Stimulated activated naive B cell treated with anti-CD40 and anti-IgM and Interleukin-4, amounts not matched to agents 10 μg/mL and 1 μg/mL and 100 μg/mL, for 72 hours (primary cell): Measurements from ENCODE around the gene FAM13C.
"Not testable (repeated sequence)": the region's sequence is repeated elsewhere in the genome, so short reads cannot be mapped to it uniquely, and the experiment has no call there.

Experiments used
- ATAC-seq, 2 donors: fragments of 150-1000 bp; cut with Tn5 transposase; replicated peaks; 2 replicates each; pipeline ENCODE4 v1.10.0; 2021; ENCODE audit warnings: moderate library complexity in 1 of 2
- DNase-seq: peaks from one replicate; pipeline ENCODE4 v3.0.0; 2021
- H3K27ac Mint-ChIP-seq: one replicate; pipeline ENCODE4 v1.8.0; 2022; ENCODE audit warnings: mild to moderate bottlenecking, mixed read lengths
- H3K27me3 Mint-ChIP-seq, 2 donors: one replicate each; pipeline ENCODE4 v1.8.0; 2022; ENCODE audit warnings: mixed read lengths in 2 of 2
- H3K36me3 Mint-ChIP-seq, 2 donors: one replicate each; pipeline ENCODE4 v1.8.0; 2022; ENCODE audit warnings: mixed read lengths in 2 of 2, mild to moderate bottlenecking in 1 of 2
- H3K4me1 Mint-ChIP-seq, 2 donors: one replicate each; pipeline ENCODE4 v1.8.0; 2022; ENCODE audit warnings: mixed read lengths in 2 of 2, mild to moderate bottlenecking in 1 of 2
- H3K4me3 Mint-ChIP-seq, 2 donors: one replicate each; pipeline ENCODE4 v1.8.0; 2022; ENCODE audit warnings: mild to moderate bottlenecking in 2 of 2, mixed read lengths in 2 of 2, moderate library complexity in 1 of 2
- H3K9me3 Mint-ChIP-seq, 2 donors: one replicate each; pipeline ENCODE4 v1.8.0; 2022; ENCODE audit warnings: mixed read lengths in 2 of 2, mild to moderate bottlenecking in 1 of 2

Gene FAM13C

GRCh38 chr10:59234816-59235429, 127.4 kb downstream of the FAM13C start:
- no peak for DNase-seq

GRCh38 chr10:59234194-59234593, 128.2 kb downstream of the FAM13C start:
- DNase-seq (no peak), ATAC-seq (no peak)
- Mint-ChIP-seq H3K27ac (no peak overlapping the region), H3K4me3 (no peak overlapping the region), H3K9me3 (peaks cover 0 to 2% of the 10 kb centered on the region in 2 donors), H3K36me3 (no peaks in the 10 kb centered on the region), H3K27me3 (peaks cover 0 to 4% of the 10 kb centered on the region in 2 donors), H3K4me1 (no peaks in the 10 kb centered on the region)

More at GRCh38 chr10:59234816-59235429, 127.4 kb downstream of the FAM13C start:
- Mint-ChIP-seq H3K4me3 (no peak overlapping the region), H3K4me1 (no peaks in the 10 kb centered on the region), H3K27ac (no peak overlapping the region), H3K9me3 (peaks cover 0 to 2% of the 10 kb centered on the region in 2 donors), H3K36me3 (no peaks in the 10 kb centered on the region), H3K27me3 (peaks cover 0 to 4% of the 10 kb centered on the region in 2 donors)
- no peak for ATAC-seq

- H3K4me3 Mint-ChIP-seq, result no peak overlapping the region
- no peak for DNase-seq
Observed at GRCh38 chr10:59229441-59229840, 132.9 kb downstream of the FAM13C start.

GRCh38 chr10:59227136-59227673, 135.1 kb downstream of the FAM13C start:
- Mint-ChIP-seq H3K27me3 (peaks cover 0 to 5% of the 10 kb centered on the region in 2 donors), H3K9me3 (no peaks in the 10 kb centered on the region), H3K36me3 (no peaks in the 10 kb centered on the region), H3K4me1 (no peaks in the 10 kb centered on the region), H3K27ac (no peak overlapping the region), H3K4me3 (no peak overlapping the region)
- no peak for DNase-seq
- no peak for ATAC-seq

More at GRCh38 chr10:59229441-59229840, 132.9 kb downstream of the FAM13C start:
- H3K36me3 Mint-ChIP-seq, result no peaks in the 10 kb centered on the region
- no peaks in the 10 kb centered on the region for H3K4me1 Mint-ChIP-seq
- no peak overlapping the region for H3K27ac Mint-ChIP-seq
- ATAC-seq, result no peak
- H3K27me3 Mint-ChIP-seq, result peaks cover 0 to 5% of the 10 kb centered on the region in 2 donors
- no peaks in the 10 kb centered on the region for H3K9me3 Mint-ChIP-seq

- no peak overlapping the region for H3K4me3 Mint-ChIP-seq
- H3K36me3 Mint-ChIP-seq, result no peaks in the 10 kb centered on the region
- DNase-seq, result no peak
- H3K4me1 Mint-ChIP-seq, result no peaks in the 10 kb centered on the region
- H3K27ac Mint-ChIP-seq, result no peak overlapping the region
- H3K27me3 Mint-ChIP-seq, result peaks cover 0 to 5% of the 10 kb centered on the region in 2 donors
- ATAC-seq, result no peak
- H3K9me3 Mint-ChIP-seq, result no peaks in the 10 kb centered on the region
Observed at GRCh38 chr10:59225211-59225610, 137.1 kb downstream of the FAM13C start.

GRCh38 chr10:59223597-59223996, 138.8 kb downstream of the FAM13C start:
- not testable (repeated sequence) for DNase-seq, H3K4me3 Mint-ChIP-seq, H3K9me3 Mint-ChIP-seq, H3K36me3 Mint-ChIP-seq, H3K27ac Mint-ChIP-seq, H3K4me1 Mint-ChIP-seq, H3K27me3 Mint-ChIP-seq, ATAC-seq

- H3K4me1 Mint-ChIP-seq, result no peaks in the 10 kb centered on the region
- no peaks in the 10 kb centered on the region for H3K36me3 Mint-ChIP-seq
- no peaks in the 10 kb centered on the region for H3K9me3 Mint-ChIP-seq
- no peak overlapping the region for H3K4me3 Mint-ChIP-seq
- no peak overlapping the region for H3K27ac Mint-ChIP-seq
- ATAC-seq (no peak), DNase-seq (no peak)
- H3K27me3 Mint-ChIP-seq, result peaks cover 0 to 5% of the 10 kb centered on the region in 2 donors
Observed at GRCh38 chr10:59222788-59223187, 139.6 kb downstream of the FAM13C start.

- no peaks in the 10 kb centered on the region for H3K27me3 Mint-ChIP-seq
- no peaks in the 10 kb centered on the region for H3K9me3 Mint-ChIP-seq
- ATAC-seq (no peak), DNase-seq (no peak)
- H3K27ac Mint-ChIP-seq, result no peak overlapping the region
- H3K36me3 Mint-ChIP-seq, result no peaks in the 10 kb centered on the region
- H3K4me3 Mint-ChIP-seq, result no peak overlapping the region
- H3K4me1 Mint-ChIP-seq, result no peaks in the 10 kb centered on the region
Observed at GRCh38 chr10:59216178-59216869, 146.0 kb downstream of the FAM13C start.

- no peak overlapping the region for H3K4me3 Mint-ChIP-seq
- H3K9me3 Mint-ChIP-seq, result no peaks in the 10 kb centered on the region
- no peaks in the 10 kb centered on the region for H3K4me1 Mint-ChIP-seq
- H3K36me3 Mint-ChIP-seq, result no peaks in the 10 kb centered on the region
- ATAC-seq (no peak), DNase-seq (no peak)
- no peaks in the 10 kb centered on the region for H3K27me3 Mint-ChIP-seq
- H3K27ac Mint-ChIP-seq, result no peak overlapping the region
Observed at GRCh38 chr10:59214160-59214559, 148.2 kb downstream of the FAM13C start.

GRCh38 chr10:59212301-59212798, 150.0 kb downstream of the FAM13C start:
- no peaks in the 10 kb centered on the region for H3K4me1 Mint-ChIP-seq
- no peaks in the 10 kb centered on the region for H3K27me3 Mint-ChIP-seq
- peaks cover 4% of the 10 kb centered on the region in 2 donors for H3K9me3 Mint-ChIP-seq
- H3K4me3 Mint-ChIP-seq, result no peak overlapping the region
- ATAC-seq (no peak), DNase-seq (no peak)
- no peak overlapping the region for H3K27ac Mint-ChIP-seq
- H3K36me3 Mint-ChIP-seq, result no peaks in the 10 kb centered on the region

GRCh38 chr10:59206204-59206720, 156.1 kb downstream of the FAM13C start:
- Mint-ChIP-seq H3K27me3 (no peaks in the 10 kb centered on the region), H3K27ac (no peak overlapping the region), H3K4me1 (no peaks in the 10 kb centered on the region), H3K9me3 (peaks cover 4% of the 10 kb centered on the region in 2 donors), H3K36me3 (no peaks in the 10 kb centered on the region), H3K4me3 (no peak overlapping the region)
- no peak for ATAC-seq
- no peak for DNase-seq
